Adrenal gland (tissue), 5 donors: Measurements from ENCODE around the gene DDX51.

ENCODE experiments used
- POLR2A ChIP-seq, 2 donors: fragments of 450-650 bp; IDR thresholded peaks; one replicate each; pipeline ENCODE4 v1.6.1; 2017; ENCODE audit warnings: antibody characterized with exemption in 2 of 2, mild to moderate bottlenecking in 2 of 2, moderate library complexity in 1 of 2
- TF ChIP-seq, protein P1 (sequence below), 6 experiments: fragments of 450-650 bp in 4 of 6; fragments of 200-600 bp in 2 of 6; sonication (generic) in 1 of 6; IDR thresholded peaks; 1 replicate in 5 of 6; 2 replicates in 1 of 6; pipeline versions ENCODE4 v1.5.1 to v1.8.0; 2016 to 2021; ENCODE audit warnings: antibody characterized with exemption in 6 of 6, mild to moderate bottlenecking in 2 of 6, moderate library complexity in 1 of 6
- donor health status: DM: no; HTN: no; CAD: no.

GRCh38 chr12:132173135-132174014, 29.3 kb upstream of the DDX51 start:
- no peak for TF ChIP-seq POLR2A (IDR thresholded peaks at IDR 0.05)
- TF ChIP-seq, protein P1, sequence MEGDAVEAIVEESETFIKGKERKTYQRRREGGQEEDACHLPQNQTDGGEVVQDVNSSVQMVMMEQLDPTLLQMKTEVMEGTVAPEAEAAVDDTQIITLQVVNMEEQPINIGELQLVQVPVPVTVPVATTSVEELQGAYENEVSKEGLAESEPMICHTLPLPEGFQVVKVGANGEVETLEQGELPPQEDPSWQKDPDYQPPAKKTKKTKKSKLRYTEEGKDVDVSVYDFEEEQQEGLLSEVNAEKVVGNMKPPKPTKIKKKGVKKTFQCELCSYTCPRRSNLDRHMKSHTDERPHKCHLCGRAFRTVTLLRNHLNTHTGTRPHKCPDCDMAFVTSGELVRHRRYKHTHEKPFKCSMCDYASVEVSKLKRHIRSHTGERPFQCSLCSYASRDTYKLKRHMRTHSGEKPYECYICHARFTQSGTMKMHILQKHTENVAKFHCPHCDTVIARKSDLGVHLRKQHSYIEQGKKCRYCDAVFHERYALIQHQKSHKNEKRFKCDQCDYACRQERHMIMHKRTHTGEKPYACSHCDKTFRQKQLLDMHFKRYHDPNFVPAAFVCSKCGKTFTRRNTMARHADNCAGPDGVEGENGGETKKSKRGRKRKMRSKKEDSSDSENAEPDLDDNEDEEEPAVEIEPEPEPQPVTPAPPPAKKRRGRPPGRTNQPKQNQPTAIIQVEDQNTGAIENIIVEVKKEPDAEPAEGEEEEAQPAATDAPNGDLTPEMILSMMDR (IDR thresholded peaks at IDR 0.05), result no peak
